ENCODE data around the gene MYBPC2. TPM values are rescaled to one million over a fixed set of nuclear protein-coding genes. Genes with fewer than 3 reads are reported as not detected.

Gene MYBPC2
- total RNA-seq, 1 donor from 2014 or later, result 0.77 TPM

DNA sequence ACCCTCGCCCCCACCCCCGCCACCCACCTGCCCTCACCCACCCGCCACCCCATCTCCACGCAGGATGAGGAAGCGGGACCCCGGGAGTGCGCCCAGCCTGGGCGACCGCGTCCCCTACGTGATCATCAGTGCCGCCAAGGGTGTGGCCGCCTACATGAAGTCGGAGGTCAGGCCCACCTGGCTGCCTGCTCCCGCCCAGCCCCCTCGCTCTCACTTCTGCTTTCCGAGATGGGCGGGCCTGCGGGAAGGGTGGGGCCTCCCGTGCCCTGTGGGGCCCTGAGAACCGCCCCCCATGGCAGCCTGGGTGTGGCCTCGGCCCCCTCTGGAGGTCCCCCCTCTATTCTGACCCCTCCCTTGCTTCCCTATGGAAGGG, 17.0 kb upstream of the MYBPC2 start:
- H3K27me3 Mint-ChIP-seq (ENCODE audit: insufficient read depth, low read depth), result peaks cover 8% of the 10 kb centered on the region
- no peak for DNase-seq (ENCODE audit: low spot score)
- peaks cover 14% of the 10 kb centered on the region for H4K20me1 ChIP-seq (ENCODE audit: low read depth)
- H3K9me3 ChIP-seq (ENCODE audit: low read depth), result no peaks in the 10 kb centered on the region
- H3K27ac Mint-ChIP-seq, result no peak overlapping the region
- no peak overlapping the region for H3K27ac ChIP-seq
- peaks cover 12% of the 10 kb centered on the region for H3F3A ChIP-seq (ENCODE audit: low read depth)
- no peak overlapping the region for H3K4me2 ChIP-seq
- H3K9ac ChIP-seq, result no peak overlapping the region
- H3K79me2 ChIP-seq (ENCODE audit: low read depth), result no peaks in the 10 kb centered on the region
- H3K36me3 Mint-ChIP-seq, result peaks cover 7% of the 10 kb centered on the region
- H3K27me3 ChIP-seq, result peaks cover 27% of the 10 kb centered on the region
- H3K9me3 Mint-ChIP-seq, result no peaks in the 10 kb centered on the region
- no peak overlapping the region for H3K4me3 Mint-ChIP-seq
- no peaks in the 10 kb centered on the region for H3K36me3 ChIP-seq
- peaks cover 15% of the 10 kb centered on the region for H3K4me1 Mint-ChIP-seq
- no peak overlapping the region for H3K4me3 ChIP-seq
- TF ChIP-seq EZH2 (IDR thresholded peaks at IDR 0.05) (no peak), EZH2phosphoT487 (IDR thresholded peaks at IDR 0.05) (no peak)
- TF ChIP-seq, protein P1, sequence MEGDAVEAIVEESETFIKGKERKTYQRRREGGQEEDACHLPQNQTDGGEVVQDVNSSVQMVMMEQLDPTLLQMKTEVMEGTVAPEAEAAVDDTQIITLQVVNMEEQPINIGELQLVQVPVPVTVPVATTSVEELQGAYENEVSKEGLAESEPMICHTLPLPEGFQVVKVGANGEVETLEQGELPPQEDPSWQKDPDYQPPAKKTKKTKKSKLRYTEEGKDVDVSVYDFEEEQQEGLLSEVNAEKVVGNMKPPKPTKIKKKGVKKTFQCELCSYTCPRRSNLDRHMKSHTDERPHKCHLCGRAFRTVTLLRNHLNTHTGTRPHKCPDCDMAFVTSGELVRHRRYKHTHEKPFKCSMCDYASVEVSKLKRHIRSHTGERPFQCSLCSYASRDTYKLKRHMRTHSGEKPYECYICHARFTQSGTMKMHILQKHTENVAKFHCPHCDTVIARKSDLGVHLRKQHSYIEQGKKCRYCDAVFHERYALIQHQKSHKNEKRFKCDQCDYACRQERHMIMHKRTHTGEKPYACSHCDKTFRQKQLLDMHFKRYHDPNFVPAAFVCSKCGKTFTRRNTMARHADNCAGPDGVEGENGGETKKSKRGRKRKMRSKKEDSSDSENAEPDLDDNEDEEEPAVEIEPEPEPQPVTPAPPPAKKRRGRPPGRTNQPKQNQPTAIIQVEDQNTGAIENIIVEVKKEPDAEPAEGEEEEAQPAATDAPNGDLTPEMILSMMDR (IDR thresholded peaks at IDR 0.05), result no peak
- peaks cover 7% of the 10 kb centered on the region for H3K4me1 ChIP-seq
- H2AFZ ChIP-seq (replicated peaks), result no peak overlapping the region

DNA sequence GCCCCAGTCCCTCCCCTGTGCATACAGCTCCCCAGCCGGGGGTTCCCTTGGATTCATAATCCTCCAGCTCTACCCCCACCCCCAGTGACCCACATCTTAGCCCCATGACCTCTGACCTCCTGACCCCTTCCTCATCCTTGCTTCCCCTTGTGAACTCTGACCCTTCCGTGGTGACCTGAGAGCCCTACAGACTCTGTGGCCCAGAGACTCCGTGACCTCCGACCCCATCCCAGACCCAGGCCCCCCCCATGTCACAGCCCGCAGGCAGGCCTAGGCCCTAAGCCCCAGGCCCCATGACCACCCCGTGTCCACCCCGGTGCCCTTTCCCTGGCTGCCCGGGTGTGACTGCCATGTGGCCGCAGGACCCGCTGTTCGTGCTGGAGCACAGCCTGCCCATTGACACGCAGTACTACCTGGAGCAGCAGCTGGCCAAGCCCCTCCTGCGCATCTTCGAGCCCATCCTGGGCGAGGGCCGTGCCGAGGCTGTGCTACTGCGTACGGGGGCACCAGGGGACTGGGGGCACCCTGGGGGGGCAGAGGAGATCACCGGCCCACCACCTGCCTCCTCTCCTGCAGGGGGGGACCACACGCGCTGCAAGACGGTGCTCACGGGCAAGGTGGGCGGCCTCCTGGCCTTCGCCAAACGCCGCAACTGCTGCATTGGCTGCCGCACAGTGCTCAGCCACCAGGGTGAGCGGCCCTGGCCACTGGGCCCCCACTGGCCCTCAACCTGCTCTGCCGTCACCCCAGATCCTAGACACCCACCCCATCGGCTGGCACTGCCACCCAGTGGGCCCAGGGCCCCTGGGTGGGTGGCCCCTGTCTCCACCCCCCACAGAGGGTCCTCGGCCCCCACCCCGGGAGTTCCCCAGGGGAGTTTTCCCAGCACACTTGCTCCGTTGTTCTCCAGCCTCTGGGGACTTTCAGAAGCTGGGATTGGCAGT, 16.4 kb upstream of the MYBPC2 start:
- Mint-ChIP-seq H3K4me3 (no peak overlapping the region), H3K9me3 (no peaks in the 10 kb centered on the region), H3K36me3 (peaks cover 7% of the 10 kb centered on the region), H3K27me3 (ENCODE audit: insufficient read depth, low read depth) (peaks cover 12% of the 10 kb centered on the region), H3K27ac (no peak overlapping the region), H3K4me1 (peaks cover 15% of the 10 kb centered on the region)
- H3K4me1 ChIP-seq, result peaks cover 7% of the 10 kb centered on the region
- no peaks in the 10 kb centered on the region for H3K36me3 ChIP-seq
- peaks cover 30% of the 10 kb centered on the region for H3K27me3 ChIP-seq
- peaks cover 12% of the 10 kb centered on the region for H3F3A ChIP-seq (ENCODE audit: low read depth)
- H2AFZ ChIP-seq (replicated peaks), result no peak overlapping the region
- peaks cover 14% of the 10 kb centered on the region for H4K20me1 ChIP-seq (ENCODE audit: low read depth)
- no peak overlapping the region for H3K27ac ChIP-seq
- no peaks in the 10 kb centered on the region for H3K9me3 ChIP-seq (ENCODE audit: low read depth)
- H3K4me2 ChIP-seq, result no peak overlapping the region
- no peak for DNase-seq (ENCODE audit: low spot score)
- H3K9ac ChIP-seq, result no peak overlapping the region
- H3K79me2 ChIP-seq (ENCODE audit: low read depth), result no peaks in the 10 kb centered on the region
- no peak for TF ChIP-seq EZH2phosphoT487 (IDR thresholded peaks at IDR 0.05)
- no peak for TF ChIP-seq EZH2 (IDR thresholded peaks at IDR 0.05)
- TF ChIP-seq, protein P1 (IDR thresholded peaks at IDR 0.05), result no peak
- no peak overlapping the region for H3K4me3 ChIP-seq

DNA sequence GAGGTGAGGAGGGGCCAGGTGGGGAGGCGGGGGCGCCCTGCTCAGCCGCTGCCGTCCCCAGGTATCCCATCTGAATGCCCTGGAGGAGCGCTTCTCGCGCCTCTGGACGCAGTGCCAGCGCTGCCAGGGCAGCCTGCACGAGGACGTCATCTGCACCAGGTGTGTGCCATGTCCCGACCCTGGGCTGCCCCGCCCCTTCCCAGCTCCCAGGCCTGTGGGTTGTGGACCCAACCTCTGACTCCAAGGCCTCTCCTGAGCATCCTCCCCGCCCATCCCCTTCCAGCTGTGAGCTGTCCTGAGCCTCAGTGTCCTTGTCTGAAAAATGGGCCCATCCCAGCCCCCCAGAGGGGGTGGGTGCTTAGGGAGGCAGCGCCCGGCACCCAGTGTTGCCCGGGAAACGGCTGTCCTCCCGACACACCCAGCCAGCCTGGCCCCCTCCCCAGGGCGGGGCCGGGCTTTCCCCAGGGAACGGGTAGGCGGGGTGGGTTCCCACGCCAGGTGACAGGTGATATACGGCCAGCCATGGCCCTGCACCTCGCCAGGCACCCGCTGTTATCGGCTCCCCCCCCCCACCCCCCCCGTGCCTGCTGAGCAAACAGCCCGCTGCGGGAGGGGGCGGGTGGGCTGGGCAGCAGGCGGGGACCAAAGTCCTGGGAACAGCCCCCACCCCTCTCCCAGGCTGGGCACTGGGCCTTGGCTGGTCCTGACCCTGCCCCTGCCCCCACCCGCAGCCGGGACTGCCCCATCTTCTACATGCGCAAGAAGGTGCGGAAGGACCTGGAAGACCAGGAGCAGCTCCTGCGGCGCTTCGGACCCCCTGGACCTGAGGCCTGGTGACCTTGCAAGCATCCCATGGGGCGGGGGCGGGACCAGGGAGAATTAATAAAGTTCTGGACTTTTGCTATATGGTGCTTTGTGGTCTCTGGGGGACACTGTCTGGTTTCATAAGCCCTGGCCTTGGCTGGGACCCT, 15.3 kb upstream of the MYBPC2 start:
- Histone ChIP-seq H3K4me1 (peaks cover 7% of the 10 kb centered on the region), H3K79me2 (ENCODE audit: low read depth) (no peaks in the 10 kb centered on the region), H2AFZ (replicated peaks) (no peak overlapping the region), H3F3A (ENCODE audit: low read depth) (peaks cover 12% of the 10 kb centered on the region), H3K27ac (no peak overlapping the region), H3K4me3 (no peak overlapping the region), H3K4me2 (no peak overlapping the region), H3K9ac (no peak overlapping the region), H4K20me1 (ENCODE audit: low read depth) (peaks cover 14% of the 10 kb centered on the region), H3K27me3 (peaks cover 30% of the 10 kb centered on the region), H3K9me3 (ENCODE audit: low read depth) (no peaks in the 10 kb centered on the region), H3K36me3 (no peaks in the 10 kb centered on the region)
- H3K4me3 Mint-ChIP-seq, result no peak overlapping the region
- peaks cover 15% of the 10 kb centered on the region for H3K4me1 Mint-ChIP-seq
- peaks cover 15% of the 10 kb centered on the region for H3K27me3 Mint-ChIP-seq (ENCODE audit: insufficient read depth, low read depth)
- no peaks in the 10 kb centered on the region for H3K9me3 Mint-ChIP-seq
- TF ChIP-seq EZH2phosphoT487 (IDR thresholded peaks at IDR 0.05), result no peak
- TF ChIP-seq EZH2 (IDR thresholded peaks at IDR 0.05), result no peak
- TF ChIP-seq, protein P1 (IDR thresholded peaks at IDR 0.05), result no peak
- DNase-seq (ENCODE audit: low spot score), result no peak
- peaks cover 5% of the 10 kb centered on the region for H3K36me3 Mint-ChIP-seq
- H3K27ac Mint-ChIP-seq, result no peak overlapping the region

All from neural progenitor cell (in vitro differentiated cells).